GM12864 (cell line): Measurements from ENCODE around the gene TRABD2B.

Source experiments
- DNase-seq: peaks from one replicate; pipeline ENCODE4 v3.0.0-alpha.2; 2011; ENCODE audit warnings: low read depth
- H3K4me3 ChIP-seq: 2 replicates; pipeline ENCODE4 v1.5.1; 2011; ENCODE audit warnings: mild to moderate bottlenecking, low read depth, low read length, control low read depth
- CTCF ChIP-seq: IDR thresholded peaks from 2 replicates; pipeline ENCODE4 v1.5.1; 2011; ENCODE audit warnings: low read depth, mild to moderate bottlenecking, moderate library complexity, low read length, control low read depth, inconsistent platforms; ENCODE audit errors: missing control alignments

Gene TRABD2B

GRCh38 chr1:47951026-47951425 lies 46.2 kb downstream of the TRABD2B start:
- H3K4me3 ChIP-seq = no peak overlapping the region
- no peak for TF ChIP-seq CTCF
- no peak for DNase-seq

- TF ChIP-seq CTCF = no peak
- no peak overlapping the region for H3K4me3 ChIP-seq
- DNase-seq = no peak
These were observed 46.7 kb downstream of the TRABD2B start for GRCh38 chr1:47950471-47950870.

- TF ChIP-seq CTCF = no peak
- H3K4me3 ChIP-seq = no peak overlapping the region
- DNase-seq = no peak
These were observed 49.1 kb downstream of the TRABD2B start for GRCh38 chr1:47948126-47948525.

GRCh38 chr1:47947531-47947930 lies 49.7 kb downstream of the TRABD2B start:
- no peak overlapping the region for H3K4me3 ChIP-seq
- TF ChIP-seq CTCF = no peak
- DNase-seq = no peak

- H3K4me3 ChIP-seq = no peak overlapping the region
- no peak for DNase-seq
- no peak for TF ChIP-seq CTCF
These were observed 52.6 kb downstream of the TRABD2B start for GRCh38 chr1:47944561-47944960.

- DNase-seq = no peak
- no peak for TF ChIP-seq CTCF
- no peak overlapping the region for H3K4me3 ChIP-seq
These were observed 55.0 kb downstream of the TRABD2B start for GRCh38 chr1:47942240-47942629.

- H3K4me3 ChIP-seq = no peak overlapping the region
- TF ChIP-seq CTCF = no peak
- no peak for DNase-seq
These were observed 55.5 kb downstream of the TRABD2B start for GRCh38 chr1:47941609-47942239.
